Measurements from ENCODE around the gene DCST1. TPM values are rescaled to one million over a fixed set of nuclear protein-coding genes. Genes with fewer than 3 reads are reported as not detected.

Gene DCST1
- polyA plus RNA-seq, 2 of the 4 experiments (the other 2 are of a cell fraction) = 0.06 TPM; not detected in 1

GRCh38 chr1:154998201-154998780, 35.3 kb upstream of the DCST1 start:
- CTCF ChIA-PET = interaction anchor here (0.6 to 1.5 kb wide), 4 partner anchors 87 to 517 kb away, joined by 3 to 4 read pairs (median 3); no protein-coding TSS in a partner anchor
- Histone ChIP-seq H3K9me3 (no peaks in the 10 kb centered on the region), H3K4me2 (peak overlapping the region; percentile 99; the same call in 1 of the 3 replicates), H3K4me1 (peaks cover 39% of the 10 kb centered on the region), H3K4me3 (no peak overlapping the region), H3K27ac (peak overlapping the region in 1 of 2 experiments; percentile 100; a peak in 3 of 6 replicates)
- no peak for ATAC-seq
- TF ChIP-seq RFX5 (IDR thresholded peaks at IDR 0.05) (no peak), FOSB (CRISPR knock-in tag; IDR thresholded peaks at IDR 0.05) (no peak), RARB (CRISPR knock-in tag; IDR thresholded peaks at IDR 0.05) (no peak), CTCF (IDR thresholded peaks at IDR 0.05) (0 out of 3 replicates have a peak, but pooled peaks have one; percentile 7), RAD21 (conservative IDR thresholded peaks at IDR 0.05 in 1 of 2, IDR thresholded peaks at IDR 0.05 in 1 of 2) (0 out of 5 replicates have a peak, but pooled peaks of 1 of the 2 experiments have one; percentile 9)
- 83% methylated on average over 16 of the region's 16 CpGs for WGBS (ENCODE audit: missing lambda C conversion rate)
- DNase-seq (ENCODE audit: low read depth in 1 of 2, low spot score in 1 of 2) = no peak
- no peak for FAIRE-seq
- POLR2A ChIA-PET = interaction anchor here (0.6 to 4.8 kb wide), 6 partner anchors 10 to 28 kb away, joined by 3 to 52 read pairs (median 8); partner anchors contain the start of genes CKS1B, FLAD1 and SHC1

GRCh38 chr1:154998818-154999570, 34.6 kb upstream of the DCST1 start:
- H3K9me3 ChIP-seq = no peaks in the 10 kb centered on the region
- POLR2A ChIA-PET = interaction anchor here (0.6 to 4.8 kb wide), 5 partner anchors 11 to 28 kb away, joined by 3 to 52 read pairs (median 10); partner anchors contain the start of genes CKS1B, FLAD1 and SHC1
- peak; percentile 79 to 82 for DNase-seq (ENCODE audit: low read depth in 1 of 2, low spot score in 1 of 2)
- H3K4me1 ChIP-seq = peaks cover 32% of the 10 kb centered on the region
- H3K4me3 ChIP-seq = peak overlapping the region; percentile 80; the same call in 2 of the 3 replicates
- WGBS (ENCODE audit: missing lambda C conversion rate) = 27% methylated on average over 28 of the region's 40 CpGs
- TF ChIP-seq JUN (IDR thresholded peaks at IDR 0.05) (0 out of 5 replicates have a peak, but pooled peaks of 1 of the 2 experiments have one; percentile 21), CTCF (IDR thresholded peaks at IDR 0.05) (peak; percentile 90), POLR2AphosphoS2 (conservative IDR thresholded peaks at IDR 0.05; ENCODE audit: low read length) (no peak), SMC3 (IDR thresholded peaks at IDR 0.05) (peak; percentile 87), TP53 (CRISPR knock-in tag; IDR thresholded peaks at IDR 0.05) (no peak), RFX5 (IDR thresholded peaks at IDR 0.05) (no peak), RAD21 (conservative IDR thresholded peaks at IDR 0.05 in 1 of 2, IDR thresholded peaks at IDR 0.05 in 1 of 2) (peak; percentile 68 to 76), NPAS2 (CRISPR knock-in tag; IDR thresholded peaks at IDR 0.05; ENCODE audit: borderline replicate concordance) (no peak), CEBPB (IDR thresholded peaks at IDR 0.05) (no peak), JUNB (IDR thresholded peaks at IDR 0.05) (no peak)
- ATAC-seq = peak in 1 of 2 experiments; percentile 6; a peak in 3 of 6 replicates
- peak overlapping the region; percentile 98 to 100 for H3K27ac ChIP-seq
- CTCF ChIA-PET = interaction anchor here (0.5 to 1.5 kb wide), 5 partner anchors 86 to 518 kb away, joined by 3 to 4 read pairs (median 3); no protein-coding TSS in a partner anchor
- no peak for FAIRE-seq
- peak overlapping the region; percentile 99 for H3K4me2 ChIP-seq

Measured in A549 (cell line).